ENCODE data around the gene PPBP. TPM values are rescaled to one million over a fixed set of nuclear protein-coding genes. Genes with fewer than 3 reads are reported as not detected.

Gene PPBP
- total RNA-seq, 1 donor from 2014 or later, result not detected

DNA sequence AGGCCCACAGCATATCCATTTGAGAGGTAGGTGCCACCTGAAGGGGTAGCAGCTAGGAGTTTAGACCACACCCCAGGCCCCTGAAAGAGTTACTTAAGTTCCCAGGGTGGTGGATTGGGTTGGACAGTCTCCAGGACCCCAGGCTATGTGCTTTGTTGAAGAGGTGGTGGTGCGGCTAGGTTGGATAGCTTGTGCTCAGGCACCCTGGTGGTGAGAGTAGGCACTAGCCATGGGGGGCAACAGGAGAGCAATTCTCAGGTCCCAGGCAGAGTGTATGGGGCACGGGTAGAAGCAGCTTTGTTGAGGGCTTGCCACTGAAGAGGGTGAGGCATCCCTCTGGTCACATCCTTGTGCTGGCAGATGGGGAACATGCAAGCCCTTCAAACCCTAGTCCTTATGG, 11.8 kb downstream of the PPBP start:
- no peaks in the 10 kb centered on the region for H3K27me3 Mint-ChIP-seq (ENCODE audit: unreplicated experiment)
- no peak for DNase-seq (ENCODE audit: low spot score)
- no peaks in the 10 kb centered on the region for H3K9me3 Mint-ChIP-seq (ENCODE audit: unreplicated experiment)
- TF ChIP-seq, protein P1, sequence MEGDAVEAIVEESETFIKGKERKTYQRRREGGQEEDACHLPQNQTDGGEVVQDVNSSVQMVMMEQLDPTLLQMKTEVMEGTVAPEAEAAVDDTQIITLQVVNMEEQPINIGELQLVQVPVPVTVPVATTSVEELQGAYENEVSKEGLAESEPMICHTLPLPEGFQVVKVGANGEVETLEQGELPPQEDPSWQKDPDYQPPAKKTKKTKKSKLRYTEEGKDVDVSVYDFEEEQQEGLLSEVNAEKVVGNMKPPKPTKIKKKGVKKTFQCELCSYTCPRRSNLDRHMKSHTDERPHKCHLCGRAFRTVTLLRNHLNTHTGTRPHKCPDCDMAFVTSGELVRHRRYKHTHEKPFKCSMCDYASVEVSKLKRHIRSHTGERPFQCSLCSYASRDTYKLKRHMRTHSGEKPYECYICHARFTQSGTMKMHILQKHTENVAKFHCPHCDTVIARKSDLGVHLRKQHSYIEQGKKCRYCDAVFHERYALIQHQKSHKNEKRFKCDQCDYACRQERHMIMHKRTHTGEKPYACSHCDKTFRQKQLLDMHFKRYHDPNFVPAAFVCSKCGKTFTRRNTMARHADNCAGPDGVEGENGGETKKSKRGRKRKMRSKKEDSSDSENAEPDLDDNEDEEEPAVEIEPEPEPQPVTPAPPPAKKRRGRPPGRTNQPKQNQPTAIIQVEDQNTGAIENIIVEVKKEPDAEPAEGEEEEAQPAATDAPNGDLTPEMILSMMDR (IDR thresholded peaks at IDR 0.05; ENCODE audit: unreplicated experiment), result no peak
- no peaks in the 10 kb centered on the region for H3K36me3 Mint-ChIP-seq (ENCODE audit: low read depth, unreplicated experiment)
- H3K27ac Mint-ChIP-seq (ENCODE audit: unreplicated experiment), result no peak overlapping the region
- peaks cover 3% of the 10 kb centered on the region for H3K4me1 Mint-ChIP-seq (ENCODE audit: unreplicated experiment)
- H3K4me3 Mint-ChIP-seq (ENCODE audit: unreplicated experiment), result no peak overlapping the region

DNA sequence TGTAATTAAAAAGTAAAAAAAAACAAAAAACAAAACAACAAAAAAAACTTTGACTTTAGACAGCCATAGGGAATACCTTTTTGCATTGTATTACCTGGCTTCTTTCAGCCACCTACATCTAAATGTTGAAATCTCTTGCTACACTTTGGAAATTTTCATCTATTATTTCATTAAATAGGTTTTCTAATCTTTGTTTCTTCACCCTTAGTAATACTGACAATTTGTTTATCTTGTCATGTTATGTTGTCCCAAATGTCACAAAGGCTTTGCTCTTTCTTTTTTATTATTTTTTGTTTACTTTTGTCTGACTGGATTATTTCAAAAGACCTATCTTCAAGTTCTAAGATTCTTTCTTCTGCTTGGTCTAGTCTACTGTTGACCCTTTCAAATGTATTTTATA, 13.6 kb downstream of the PPBP start:
- DNase-seq (ENCODE audit: low spot score), result no peak
- H3K27me3 Mint-ChIP-seq (ENCODE audit: unreplicated experiment), result no peaks in the 10 kb centered on the region
- TF ChIP-seq, protein P1 (IDR thresholded peaks at IDR 0.05; ENCODE audit: unreplicated experiment), result no peak
- no peaks in the 10 kb centered on the region for H3K4me1 Mint-ChIP-seq (ENCODE audit: unreplicated experiment)
- no peaks in the 10 kb centered on the region for H3K36me3 Mint-ChIP-seq (ENCODE audit: low read depth, unreplicated experiment)
- H3K4me3 Mint-ChIP-seq (ENCODE audit: unreplicated experiment), result no peak overlapping the region
- no peaks in the 10 kb centered on the region for H3K9me3 Mint-ChIP-seq (ENCODE audit: unreplicated experiment)
- H3K27ac Mint-ChIP-seq (ENCODE audit: unreplicated experiment), result no peak overlapping the region

DNA sequence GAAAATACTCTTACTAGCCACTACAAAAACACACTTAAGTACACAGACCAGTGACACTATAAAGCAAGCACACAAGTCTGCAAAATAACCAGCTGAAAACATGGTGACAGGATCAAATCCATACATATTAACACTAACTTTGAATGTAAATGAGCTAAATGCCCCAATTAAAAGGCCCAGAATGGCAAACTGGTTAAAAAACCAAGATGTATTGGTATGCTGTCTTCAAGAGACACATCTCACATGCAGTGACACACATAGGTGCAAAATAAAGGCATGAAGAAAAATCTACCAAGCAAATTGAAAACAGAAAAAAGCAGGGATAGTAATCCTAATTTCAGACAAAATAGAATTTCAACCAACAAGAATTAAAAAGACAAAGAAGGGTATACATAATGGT, 17.0 kb downstream of the PPBP start:
- H3K9me3 Mint-ChIP-seq (ENCODE audit: unreplicated experiment), result no peaks in the 10 kb centered on the region
- TF ChIP-seq, protein P1 (IDR thresholded peaks at IDR 0.05; ENCODE audit: unreplicated experiment), result no peak
- H3K36me3 Mint-ChIP-seq (ENCODE audit: low read depth, unreplicated experiment), result no peaks in the 10 kb centered on the region
- no peaks in the 10 kb centered on the region for H3K4me1 Mint-ChIP-seq (ENCODE audit: unreplicated experiment)
- DNase-seq (ENCODE audit: low spot score), result no peak
- no peak overlapping the region for H3K27ac Mint-ChIP-seq (ENCODE audit: unreplicated experiment)
- H3K4me3 Mint-ChIP-seq (ENCODE audit: unreplicated experiment), result no peak overlapping the region
- no peaks in the 10 kb centered on the region for H3K27me3 Mint-ChIP-seq (ENCODE audit: unreplicated experiment)

DNA sequence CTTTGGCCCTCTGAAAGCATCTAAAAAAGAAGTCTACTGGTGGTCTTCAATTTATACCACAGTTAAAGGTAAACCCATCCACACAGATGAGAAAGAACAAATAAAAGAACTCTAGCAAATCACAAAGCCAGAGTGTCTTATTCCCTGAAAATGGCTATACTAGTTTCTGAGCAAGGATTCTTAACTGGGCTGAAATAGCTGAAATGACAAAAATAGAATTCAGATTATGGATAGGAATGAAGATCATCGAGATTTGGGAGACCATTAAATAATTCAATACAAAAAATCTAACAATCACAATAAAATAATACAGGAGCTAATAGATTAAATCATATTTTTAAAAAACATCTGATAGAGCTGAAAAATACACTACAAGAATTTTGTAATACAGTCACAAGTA, 18.0 kb downstream of the PPBP start:
- no peaks in the 10 kb centered on the region for H3K9me3 Mint-ChIP-seq (ENCODE audit: unreplicated experiment)
- H3K4me3 Mint-ChIP-seq (ENCODE audit: unreplicated experiment), result no peak overlapping the region
- H3K27me3 Mint-ChIP-seq (ENCODE audit: unreplicated experiment), result no peaks in the 10 kb centered on the region
- H3K4me1 Mint-ChIP-seq (ENCODE audit: unreplicated experiment), result no peaks in the 10 kb centered on the region
- TF ChIP-seq, protein P1 (IDR thresholded peaks at IDR 0.05; ENCODE audit: unreplicated experiment), result no peak
- no peak overlapping the region for H3K27ac Mint-ChIP-seq (ENCODE audit: unreplicated experiment)
- no peaks in the 10 kb centered on the region for H3K36me3 Mint-ChIP-seq (ENCODE audit: low read depth, unreplicated experiment)
- no peak for DNase-seq (ENCODE audit: low spot score)

DNA sequence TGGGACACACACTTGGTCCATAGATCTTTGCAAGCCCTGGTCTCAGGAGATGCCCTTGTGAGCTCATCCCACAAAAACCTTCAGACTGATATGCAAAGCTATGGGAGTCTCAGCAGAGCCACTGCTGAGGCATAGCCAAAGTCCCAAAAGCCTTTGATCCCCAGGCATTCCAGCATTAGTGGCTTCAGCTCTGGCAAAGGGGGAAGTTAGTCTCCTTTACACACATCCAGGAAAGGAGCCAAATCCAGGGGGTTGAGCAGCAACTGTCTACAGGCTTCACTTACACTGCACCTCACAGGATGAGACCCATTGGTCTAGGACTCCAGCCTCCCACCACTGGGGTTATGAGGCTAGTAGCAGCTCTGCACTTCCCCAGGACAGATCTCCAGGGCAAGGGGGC, 20.1 kb downstream of the PPBP start:
- DNase-seq (ENCODE audit: low spot score), result no peak
- TF ChIP-seq, protein P1 (IDR thresholded peaks at IDR 0.05; ENCODE audit: unreplicated experiment), result no peak
- no peaks in the 10 kb centered on the region for H3K9me3 Mint-ChIP-seq (ENCODE audit: unreplicated experiment)
- no peaks in the 10 kb centered on the region for H3K36me3 Mint-ChIP-seq (ENCODE audit: low read depth, unreplicated experiment)
- no peak overlapping the region for H3K27ac Mint-ChIP-seq (ENCODE audit: unreplicated experiment)
- no peaks in the 10 kb centered on the region for H3K4me1 Mint-ChIP-seq (ENCODE audit: unreplicated experiment)
- no peak overlapping the region for H3K4me3 Mint-ChIP-seq (ENCODE audit: unreplicated experiment)
- H3K27me3 Mint-ChIP-seq (ENCODE audit: unreplicated experiment), result no peaks in the 10 kb centered on the region

Data from endothelial cell (in vitro differentiated cells).